AG09309 (cell line): ENCODE measurements around the gene FKRP.

Experiments
- DNase-seq: peaks from one replicate; pipeline ENCODE4 v3.0.0-alpha.2; 2010; ENCODE audit warnings: low read depth
- H3K4me3 ChIP-seq: 2 replicates; pipeline ENCODE4 v1.5.1; 2011; ENCODE audit warnings: mild to moderate bottlenecking, low read depth, low read length, moderate library complexity; ENCODE audit not compliant: control insufficient read depth
- TF ChIP-seq, protein P1 (sequence below): IDR thresholded peaks from 2 replicates; pipeline ENCODE4 v1.5.1; 2011; ENCODE audit warnings: mild to moderate bottlenecking, low read depth, low read length, inconsistent platforms; ENCODE audit not compliant: insufficient read depth, control insufficient read depth; ENCODE audit errors: missing control alignments

Gene FKRP

DNA sequence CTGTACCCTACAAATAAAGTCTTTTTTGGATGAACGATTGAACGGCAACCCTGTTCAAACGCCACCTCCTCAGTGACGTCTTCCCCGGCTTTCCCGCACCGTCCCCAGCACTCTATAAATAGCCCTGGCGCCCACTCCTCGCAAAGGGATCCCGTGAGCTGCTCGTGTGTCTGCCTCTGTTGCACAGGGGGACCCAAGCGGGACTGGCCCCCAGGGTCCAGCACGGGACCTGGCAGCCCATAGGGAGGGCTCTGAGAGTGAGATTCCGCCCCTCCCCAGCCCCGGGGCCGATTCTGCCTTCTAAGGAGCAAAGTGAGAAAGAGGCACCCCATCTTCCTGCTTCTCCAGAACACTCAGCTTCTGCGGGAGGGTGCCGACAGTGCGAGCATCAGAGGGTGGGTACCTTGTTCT, 8.1 kb upstream of the FKRP start:
- no peak overlapping the region for H3K4me3 ChIP-seq
- TF ChIP-seq, protein P1, sequence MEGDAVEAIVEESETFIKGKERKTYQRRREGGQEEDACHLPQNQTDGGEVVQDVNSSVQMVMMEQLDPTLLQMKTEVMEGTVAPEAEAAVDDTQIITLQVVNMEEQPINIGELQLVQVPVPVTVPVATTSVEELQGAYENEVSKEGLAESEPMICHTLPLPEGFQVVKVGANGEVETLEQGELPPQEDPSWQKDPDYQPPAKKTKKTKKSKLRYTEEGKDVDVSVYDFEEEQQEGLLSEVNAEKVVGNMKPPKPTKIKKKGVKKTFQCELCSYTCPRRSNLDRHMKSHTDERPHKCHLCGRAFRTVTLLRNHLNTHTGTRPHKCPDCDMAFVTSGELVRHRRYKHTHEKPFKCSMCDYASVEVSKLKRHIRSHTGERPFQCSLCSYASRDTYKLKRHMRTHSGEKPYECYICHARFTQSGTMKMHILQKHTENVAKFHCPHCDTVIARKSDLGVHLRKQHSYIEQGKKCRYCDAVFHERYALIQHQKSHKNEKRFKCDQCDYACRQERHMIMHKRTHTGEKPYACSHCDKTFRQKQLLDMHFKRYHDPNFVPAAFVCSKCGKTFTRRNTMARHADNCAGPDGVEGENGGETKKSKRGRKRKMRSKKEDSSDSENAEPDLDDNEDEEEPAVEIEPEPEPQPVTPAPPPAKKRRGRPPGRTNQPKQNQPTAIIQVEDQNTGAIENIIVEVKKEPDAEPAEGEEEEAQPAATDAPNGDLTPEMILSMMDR = no peak
- DNase-seq = no peak

DNA sequence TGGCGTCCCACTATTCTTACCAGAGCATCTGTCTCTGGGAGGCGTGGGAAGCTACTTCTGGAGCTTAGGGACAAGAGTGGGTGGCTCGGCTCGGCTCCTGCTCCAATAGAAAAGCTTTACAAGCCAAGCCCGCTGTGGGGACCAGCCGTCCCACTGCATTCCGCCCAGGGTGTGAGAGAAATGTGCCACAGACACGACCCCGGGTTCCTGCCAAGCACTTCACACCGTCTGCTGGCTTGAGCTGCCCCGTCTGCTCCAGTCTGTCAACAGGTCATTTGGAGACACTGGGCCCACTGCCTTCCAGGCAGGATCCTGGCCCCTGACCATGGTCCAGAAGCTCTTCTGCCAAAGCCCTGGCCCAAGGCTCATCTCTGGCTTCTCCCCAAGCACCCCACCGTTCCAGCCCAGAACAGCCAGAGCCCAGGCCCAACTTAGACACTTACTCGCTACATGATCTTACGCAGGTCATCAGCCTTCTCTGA, 6.5 kb upstream of the FKRP start:
- no peak overlapping the region for H3K4me3 ChIP-seq
- TF ChIP-seq, protein P1 = no peak
- no peak for DNase-seq

DNA sequence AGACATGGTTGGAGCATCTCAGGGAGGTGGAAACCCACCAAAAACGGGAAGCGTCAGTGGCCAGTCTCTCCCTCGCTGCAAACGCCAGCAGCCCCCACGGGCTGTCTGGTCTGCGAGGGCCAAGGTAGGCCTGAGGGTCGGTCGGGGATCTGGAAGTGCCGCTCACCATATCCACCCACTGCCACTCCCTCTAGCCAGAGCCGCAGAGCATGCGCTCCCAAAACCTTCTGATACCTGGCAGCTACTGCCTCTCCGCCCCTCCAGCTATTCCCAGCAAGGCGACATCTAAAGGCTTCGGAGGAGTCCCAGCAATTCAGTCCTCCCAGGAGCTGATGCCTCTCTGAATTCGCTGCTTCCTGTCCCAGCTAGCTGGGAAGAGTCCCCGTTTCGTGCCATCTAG, 4.4 kb upstream of the FKRP start:
- no peak overlapping the region for H3K4me3 ChIP-seq
- TF ChIP-seq, protein P1 = no peak
- no peak for DNase-seq

- DNase-seq = no peak
- no peak overlapping the region for H3K4me3 ChIP-seq
- TF ChIP-seq, protein P1 = no peak
These were observed 2.9 kb upstream of the FKRP start for GRCh38 chr19:46742926-46743480.

DNA sequence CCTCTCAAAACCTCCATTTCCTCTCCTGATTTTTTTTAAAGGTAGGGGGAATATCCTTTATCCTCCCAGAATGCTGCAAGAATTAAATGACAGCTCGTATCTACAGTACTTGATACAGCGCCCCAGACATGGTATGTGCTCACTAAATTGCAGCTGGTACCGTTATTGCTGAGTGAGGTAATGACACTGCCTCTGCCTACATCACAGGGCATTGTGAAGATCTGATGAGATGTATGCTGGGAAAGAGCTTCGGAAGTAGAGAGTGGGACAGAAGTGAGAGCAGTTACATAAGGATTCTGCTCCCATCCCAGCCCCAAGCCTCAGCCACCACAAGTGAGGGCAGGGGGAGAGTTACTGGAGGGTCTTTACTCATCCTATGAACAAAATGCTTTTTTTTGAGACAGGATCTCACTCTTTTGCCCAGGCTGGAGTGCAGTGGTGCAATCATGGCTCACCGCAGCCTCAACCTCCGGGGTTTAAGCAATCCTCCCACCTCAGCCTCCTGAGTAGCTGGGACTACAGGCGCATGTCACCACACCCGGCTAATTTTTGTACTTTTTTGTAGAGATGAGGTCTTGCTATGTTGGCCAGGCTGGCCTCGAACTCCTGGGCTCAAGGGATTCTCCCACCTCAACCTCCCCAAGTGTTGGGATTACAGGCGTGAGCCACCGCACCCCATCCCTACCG, 1.7 kb upstream of the FKRP start:
- 0 out of 2 replicates have a peak overlapping the region, but pooled peaks have one; percentile 96 for H3K4me3 ChIP-seq
- TF ChIP-seq, protein P1 = no peak
- no peak for DNase-seq

GRCh38 chr19:46745030-46745429, 827 bp upstream of the FKRP start:
- DNase-seq = no peak

More at GRCh38 chr19:46745030-46745429, 827 bp upstream of the FKRP start:
- TF ChIP-seq, protein P1 = no peak
- H3K4me3 ChIP-seq = peak overlapping the region; percentile 96
